HEK293 (cell line): Measurements from ENCODE around the gene SPEM2.

Experiments
- FEZF1 ChIP-seq: fragments of 450-650 bp; formaldehyde crosslinking; IDR thresholded peaks from 2 replicates; pipeline ENCODE4 v1.5.1; 2016; ENCODE audit warnings: missing biosample characterization, missing genetic modification characterization
- GLI4 ChIP-seq: fragments of 450-650 bp; formaldehyde crosslinking; IDR thresholded peaks from 2 replicates; pipeline ENCODE4 v1.5.1; 2016; ENCODE audit warnings: missing biosample characterization, missing genetic modification characterization
- KLF9 ChIP-seq: fragments of 450-650 bp; formaldehyde crosslinking; IDR thresholded peaks from 2 replicates; pipeline ENCODE4 v1.5.1; 2016; ENCODE audit warnings: missing biosample characterization, missing genetic modification characterization, low read depth
- MYNN ChIP-seq: fragments of 450-650 bp; formaldehyde crosslinking; IDR thresholded peaks from 2 replicates; pipeline ENCODE4 v1.5.1; 2016; ENCODE audit warnings: missing biosample characterization, missing genetic modification characterization, borderline replicate concordance
- OVOL3 ChIP-seq: fragments of 450-650 bp; formaldehyde crosslinking; IDR thresholded peaks from 2 replicates; pipeline ENCODE4 v1.5.1; 2016; ENCODE audit warnings: missing biosample characterization, missing genetic modification characterization
- PRDM2 ChIP-seq: fragments of 450-650 bp; formaldehyde crosslinking; IDR thresholded peaks from 2 replicates; pipeline ENCODE4 v1.5.1; 2016; ENCODE audit warnings: missing biosample characterization, missing genetic modification characterization, borderline replicate concordance
- SALL2 ChIP-seq: fragments of 450-650 bp; formaldehyde crosslinking; IDR thresholded peaks from 2 replicates; pipeline ENCODE4 v1.5.0; 2017; ENCODE audit warnings: missing biosample characterization, mild to moderate bottlenecking, missing genetic modification characterization, borderline replicate concordance
- TCF7L2 ChIP-seq: IDR thresholded peaks from 2 replicates; pipeline ENCODE4 v1.6.1; 2011; ENCODE audit warnings: low read depth, mild to moderate bottlenecking, inconsistent platforms, low read length, moderate library complexity, borderline replicate concordance
- ZBTB20 ChIP-seq: fragments of 450-650 bp; formaldehyde crosslinking; IDR thresholded peaks from 2 replicates; pipeline ENCODE4 v1.5.1; 2016; ENCODE audit warnings: missing biosample characterization, missing genetic modification characterization
- ZBTB21 ChIP-seq: fragments of 450-650 bp; formaldehyde crosslinking; IDR thresholded peaks from 2 replicates; pipeline ENCODE4 v1.5.1; 2017; ENCODE audit warnings: missing biosample characterization, missing genetic modification characterization
- ZFP37 ChIP-seq: fragments of 450-650 bp; formaldehyde crosslinking; IDR thresholded peaks from 2 replicates; pipeline ENCODE4 v1.5.1; 2016; ENCODE audit warnings: missing biosample characterization, missing genetic modification characterization
- ZFP69B ChIP-seq: fragments of 450-650 bp; formaldehyde crosslinking; IDR thresholded peaks from 2 replicates; pipeline ENCODE4 v1.5.1; 2016; ENCODE audit warnings: missing biosample characterization, missing genetic modification characterization
- ZNF112 ChIP-seq: fragments of 450-650 bp; formaldehyde crosslinking; IDR thresholded peaks from 2 replicates; pipeline ENCODE4 v1.5.0; 2017; ENCODE audit warnings: missing biosample characterization, missing genetic modification characterization
- ZNF132 ChIP-seq: fragments of 450-650 bp; formaldehyde crosslinking; IDR thresholded peaks from 2 replicates; pipeline ENCODE4 v1.5.1; 2017; ENCODE audit warnings: missing biosample characterization, missing genetic modification characterization, borderline replicate concordance
- ZNF169 ChIP-seq: fragments of 450-650 bp; formaldehyde crosslinking; IDR thresholded peaks from 2 replicates; pipeline ENCODE4 v1.5.1; 2016; ENCODE audit warnings: missing biosample characterization, missing genetic modification characterization
- ZNF18 ChIP-seq: fragments of 450-650 bp; formaldehyde crosslinking; IDR thresholded peaks from 2 replicates; pipeline ENCODE4 v1.5.1; 2016; ENCODE audit warnings: missing biosample characterization, missing genetic modification characterization
- ZNF239 ChIP-seq: fragments of 450-650 bp; formaldehyde crosslinking; IDR thresholded peaks from 2 replicates; pipeline ENCODE4 v1.5.1; 2016; ENCODE audit warnings: missing biosample characterization, missing genetic modification characterization
- ZNF350 ChIP-seq: fragments of 450-650 bp; formaldehyde crosslinking; IDR thresholded peaks from 2 replicates; pipeline ENCODE4 v1.5.0; 2017; ENCODE audit warnings: missing biosample characterization, mild to moderate bottlenecking, missing genetic modification characterization
- ZNF391 ChIP-seq: fragments of 450-650 bp; formaldehyde crosslinking; IDR thresholded peaks from 2 replicates; pipeline ENCODE4 v1.5.1; 2016; ENCODE audit warnings: low read depth, missing biosample characterization, missing genetic modification characterization, borderline replicate concordance
- ZNF473 ChIP-seq: fragments of 450-650 bp; formaldehyde crosslinking; IDR thresholded peaks from 2 replicates; pipeline ENCODE4 v1.5.1; 2017; ENCODE audit warnings: missing biosample characterization, missing genetic modification characterization
- ZNF596 ChIP-seq: fragments of 450-650 bp; IDR thresholded peaks from 2 replicates; pipeline ENCODE4 v1.5.0; 2018; ENCODE audit warnings: missing biosample characterization, mild to moderate bottlenecking, missing genetic modification characterization, moderate library complexity
- ZNF600 ChIP-seq: fragments of 450-650 bp; formaldehyde crosslinking; IDR thresholded peaks from 2 replicates; pipeline ENCODE4 v1.5.1; 2016; ENCODE audit warnings: missing biosample characterization, missing genetic modification characterization
- ZNF776 ChIP-seq: fragments of 450-650 bp; formaldehyde crosslinking; IDR thresholded peaks from 2 replicates; pipeline ENCODE4 v1.5.0; 2017; ENCODE audit warnings: missing biosample characterization, missing genetic modification characterization, borderline replicate concordance
- ZNF843 ChIP-seq: fragments of 450-650 bp; formaldehyde crosslinking; IDR thresholded peaks from 2 replicates; pipeline ENCODE4 v1.5.1; 2016; ENCODE audit warnings: missing biosample characterization, missing genetic modification characterization
- TF ChIP-seq, protein P1 (sequence below): fragments of 450-650 bp; formaldehyde crosslinking; IDR thresholded peaks from 2 replicates; pipeline ENCODE4 v1.5.1; 2016; ENCODE audit warnings: missing biosample characterization, missing genetic modification characterization
- TF ChIP-seq, protein P2 (sequence below): fragments of 450-650 bp; formaldehyde crosslinking; IDR thresholded peaks from 2 replicates; pipeline ENCODE4 v1.5.1; 2016; ENCODE audit warnings: missing biosample characterization, missing genetic modification characterization

Gene SPEM2

DNA sequence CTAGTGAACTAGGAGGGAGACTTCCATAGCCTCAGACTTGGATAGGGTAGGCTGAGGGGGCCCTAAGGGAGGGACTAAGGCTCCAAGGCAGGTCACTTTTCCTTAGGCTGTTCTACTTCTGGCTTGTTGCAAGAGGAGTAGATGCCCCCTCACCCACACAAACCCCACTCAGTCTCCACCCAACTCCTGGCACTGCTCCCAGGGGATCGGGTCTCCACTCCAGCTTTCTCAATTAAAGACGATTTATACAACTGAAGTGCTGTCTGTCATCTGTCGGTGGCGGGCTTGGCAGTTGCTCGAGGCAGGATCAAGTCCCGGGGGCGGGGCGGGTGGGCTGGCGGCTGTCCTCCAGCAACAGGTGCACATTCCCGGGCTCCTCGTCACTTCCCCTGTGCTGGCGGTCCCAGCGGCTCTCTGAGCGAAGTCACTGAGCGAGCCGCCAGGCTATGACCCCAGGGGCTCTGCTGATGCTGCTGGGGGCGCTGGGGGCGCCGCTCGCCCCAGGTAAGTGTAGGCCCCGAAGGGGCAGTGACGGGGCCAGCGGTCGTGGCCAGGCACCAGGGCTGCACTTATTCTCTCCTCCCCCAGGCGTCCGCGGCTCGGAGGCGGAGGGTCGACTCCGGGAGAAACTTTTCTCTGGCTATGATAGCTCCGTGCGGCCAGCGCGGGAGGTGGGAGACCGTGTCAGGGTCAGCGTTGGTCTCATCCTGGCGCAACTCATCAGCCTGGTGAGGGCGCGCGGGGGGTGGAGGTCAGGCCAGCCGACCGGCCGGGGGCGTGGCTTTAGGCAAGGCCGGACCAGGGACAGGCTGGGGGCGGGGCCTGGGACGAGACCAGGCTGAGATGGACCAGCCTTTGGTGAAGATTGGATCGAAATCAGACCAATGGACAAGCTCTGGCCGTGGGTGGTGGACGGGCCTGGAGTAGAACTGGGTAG, 19.5 kb downstream of the SPEM2 start, which contains the start of gene CHRNB1 (continued):
- no peak for TF ChIP-seq PRDM2
- peak; percentile 84 for TF ChIP-seq KLF9 (tag by site-specific recombination)
- no peak for TF ChIP-seq SALL2
- no peak for TF ChIP-seq GLI4
- no peak for TF ChIP-seq ZBTB21
- TF ChIP-seq ZNF776 (tag by site-specific recombination): no peak
- TF ChIP-seq ZFP37 (tag by site-specific recombination): no peak
- TF ChIP-seq ZNF600: no peak
- no peak for TF ChIP-seq ZNF18
- TF ChIP-seq ZNF112 (tag by site-specific recombination): no peak
- no peak for TF ChIP-seq ZNF391 (tag by site-specific recombination)
- TF ChIP-seq FEZF1 (tag by site-specific recombination): no peak
- TF ChIP-seq ZNF169 (tag by site-specific recombination): no peak
- TF ChIP-seq, protein P1, sequence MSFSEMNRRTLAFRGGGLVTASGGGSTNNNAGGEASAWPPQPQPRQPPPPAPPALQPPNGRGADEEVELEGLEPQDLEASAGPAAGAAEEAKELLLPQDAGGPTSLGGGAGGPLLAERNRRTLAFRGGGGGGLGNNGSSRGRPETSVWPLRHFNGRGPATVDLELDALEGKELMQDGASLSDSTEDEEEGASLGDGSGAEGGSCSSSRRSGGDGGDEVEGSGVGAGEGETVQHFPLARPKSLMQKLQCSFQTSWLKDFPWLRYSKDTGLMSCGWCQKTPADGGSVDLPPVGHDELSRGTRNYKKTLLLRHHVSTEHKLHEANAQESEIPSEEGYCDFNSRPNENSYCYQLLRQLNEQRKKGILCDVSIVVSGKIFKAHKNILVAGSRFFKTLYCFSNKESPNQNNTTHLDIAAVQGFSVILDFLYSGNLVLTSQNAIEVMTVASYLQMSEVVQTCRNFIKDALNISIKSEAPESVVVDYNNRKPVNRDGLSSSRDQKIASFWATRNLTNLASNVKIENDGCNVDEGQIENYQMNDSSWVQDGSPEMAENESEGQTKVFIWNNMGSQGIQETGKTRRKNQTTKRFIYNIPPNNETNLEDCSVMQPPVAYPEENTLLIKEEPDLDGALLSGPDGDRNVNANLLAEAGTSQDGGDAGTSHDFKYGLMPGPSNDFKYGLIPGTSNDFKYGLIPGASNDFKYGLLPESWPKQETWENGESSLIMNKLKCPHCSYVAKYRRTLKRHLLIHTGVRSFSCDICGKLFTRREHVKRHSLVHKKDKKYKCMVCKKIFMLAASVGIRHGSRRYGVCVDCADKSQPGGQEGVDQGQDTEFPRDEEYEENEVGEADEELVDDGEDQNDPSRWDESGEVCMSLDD (tag by site-specific recombination): 0 out of 2 replicates have a peak, but pooled peaks have one; percentile 61
- no peak for TF ChIP-seq ZNF473
- no peak for TF ChIP-seq ZNF239 (tag by site-specific recombination)
- no peak for TF ChIP-seq TCF7L2
- TF ChIP-seq ZBTB20 (tag by site-specific recombination): peak; percentile 100
- TF ChIP-seq OVOL3 (tag by site-specific recombination): no peak
- TF ChIP-seq ZNF843 (tag by site-specific recombination): no peak
- TF ChIP-seq MYNN (tag by site-specific recombination): no peak
- TF ChIP-seq ZNF350 (tag by site-specific recombination): no peak
- no peak for TF ChIP-seq ZFP69B (tag by site-specific recombination)
- TF ChIP-seq, protein P2, sequence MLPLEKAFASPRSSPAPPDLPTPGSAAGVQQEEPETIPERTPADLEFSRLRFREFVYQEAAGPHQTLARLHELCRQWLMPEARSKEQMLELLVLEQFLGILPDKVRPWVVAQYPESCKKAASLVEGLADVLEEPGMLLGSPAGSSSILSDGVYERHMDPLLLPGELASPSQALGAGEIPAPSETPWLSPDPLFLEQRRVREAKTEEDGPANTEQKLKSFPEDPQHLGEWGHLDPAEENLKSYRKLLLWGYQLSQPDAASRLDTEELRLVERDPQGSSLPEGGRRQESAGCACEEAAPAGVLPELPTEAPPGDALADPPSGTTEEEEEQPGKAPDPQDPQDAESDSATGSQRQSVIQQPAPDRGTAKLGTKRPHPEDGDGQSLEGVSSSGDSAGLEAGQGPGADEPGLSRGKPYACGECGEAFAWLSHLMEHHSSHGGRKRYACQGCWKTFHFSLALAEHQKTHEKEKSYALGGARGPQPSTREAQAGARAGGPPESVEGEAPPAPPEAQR: no peak
- no peak for TF ChIP-seq ZNF132
- no peak for TF ChIP-seq ZNF596 (tag by site-specific recombination)
